Airway epithelial cell (primary cell): ENCODE results near the gene KCNJ13. TPM values are rescaled to one million over a fixed set of nuclear protein-coding genes. Genes with fewer than 3 reads are reported as not detected.

ENCODE experiments used
- total RNA-seq: library from RNA; depleted of rRNA; stranded (reverse); fragments of >200 nt; gene quantifications from 2 replicates; pipeline ENCODE4 v1.2.3, GENCODE V29; 2015

KCNJ13 gene
- not detected in 2 replicates for total RNA-seq

GRCh38 chr2:232776435-232776834, at the start of gene KCNJ13:
Gene KCNJ13, minus strand, starts transcription at chr2:232776565. Its CDS starts 5,203 bp downstream, at chr2:232771362.

Other genes with a start within 250 kb of the KCNJ13 start
- not detected in 2 replicates for gene CHRNG, start 236.9 kb downstream of the KCNJ13 start, total RNA-seq
- gene TIGD1, start 226.0 kb downstream of the KCNJ13 start, total RNA-seq: 1.1 and 2.2 TPM in 2 replicates
- 86.3 and 104 TPM in 2 replicates for gene EIF4E2, start 225.9 kb downstream of the KCNJ13 start, total RNA-seq
- gene EFHD1, start 143.0 kb downstream of the KCNJ13 start, total RNA-seq: 0.21 and 0.84 TPM in 2 replicates
- 29.7 and 36.9 TPM in 2 replicates for gene GIGYF2, start 79.2 kb downstream of the KCNJ13 start, total RNA-seq
- gene SNORC, start 93.7 kb upstream of the KCNJ13 start, total RNA-seq: 0.88 and 1.4 TPM in 2 replicates
- gene NGEF, start 236.7 kb upstream of the KCNJ13 start, total RNA-seq: 3.6 and 7.6 TPM in 2 replicates